PFSK-1 (cell line): Measurements from ENCODE around the gene XPO1.

Experiments used
- FOXP2 ChIP-seq: optimal IDR thresholded peaks from 2 replicates; pipeline ENCODE3; 2011; ENCODE audit warnings: borderline replicate concordance, control low read depth, inconsistent platforms; ENCODE audit not compliant: insufficient read depth; ENCODE audit errors: extremely low read length, extremely low read depth
- POLR2AphosphoS5 ChIP-seq: IDR thresholded peaks from 2 replicates; pipeline ENCODE4 v1.6.1; 2012; ENCODE audit warnings: low read depth, mild to moderate bottlenecking, control low read depth, low read length, moderate library complexity
- REST ChIP-seq, 2 experiments: IDR thresholded peaks; 2 replicates each; pipeline versions ENCODE4 v1.6.1 to v1.8.0; 2011 to 2012; ENCODE audit warnings: low read depth in 2 of 2, low read length in 2 of 2, control low read depth in 1 of 2, inconsistent platforms in 1 of 2, mild to moderate bottlenecking in 1 of 2, moderate library complexity in 1 of 2; ENCODE audit not compliant: insufficient read depth in 1 of 2
- SIN3A ChIP-seq: IDR thresholded peaks from 2 replicates; pipeline ENCODE4 v1.6.1; 2012; ENCODE audit warnings: mild to moderate bottlenecking, low read length, moderate library complexity, borderline replicate concordance; ENCODE audit not compliant: insufficient read depth
- TAF1 ChIP-seq: IDR thresholded peaks from 2 replicates; pipeline ENCODE4 v1.6.1; 2012; ENCODE audit warnings: low read length, control low read depth, borderline replicate concordance; ENCODE audit not compliant: insufficient read depth

GRCh38 chr2:61438670-61439069, 99.5 kb downstream of the XPO1 start:
- TF ChIP-seq POLR2AphosphoS5 = no peak
- TF ChIP-seq REST (IDR thresholded peaks at IDR 0.05; ENCODE audit: insufficient read depth in 1 of 2, low read depth in 2 of 2, low read length in 2 of 2) = no peak
- no peak for TF ChIP-seq SIN3A
- no peak for TF ChIP-seq TAF1
- TF ChIP-seq FOXP2 = no peak
